ENCODE measurements around the gene IPCEF1.

DNA sequence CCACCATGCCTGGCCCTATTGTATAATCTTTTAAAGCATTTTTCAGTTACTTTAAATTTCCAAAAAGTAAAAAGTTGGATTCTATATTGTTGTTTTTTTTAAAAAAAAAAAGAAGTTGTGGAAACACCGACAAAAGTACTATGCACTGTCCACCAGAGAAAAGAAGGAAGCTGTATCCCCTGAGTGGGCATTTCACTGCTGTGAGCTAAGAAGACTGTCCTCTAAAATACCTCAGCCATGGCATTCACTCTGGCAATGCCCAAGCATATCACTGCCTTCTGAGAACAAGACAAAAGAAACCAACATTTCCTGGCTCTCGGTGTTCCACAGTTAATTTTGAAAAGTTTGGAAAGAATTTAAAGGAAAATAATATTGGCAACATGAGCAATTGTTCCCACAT lies 117.8 kb downstream of the IPCEF1 start:
- TF ChIP-seq, protein P1, sequence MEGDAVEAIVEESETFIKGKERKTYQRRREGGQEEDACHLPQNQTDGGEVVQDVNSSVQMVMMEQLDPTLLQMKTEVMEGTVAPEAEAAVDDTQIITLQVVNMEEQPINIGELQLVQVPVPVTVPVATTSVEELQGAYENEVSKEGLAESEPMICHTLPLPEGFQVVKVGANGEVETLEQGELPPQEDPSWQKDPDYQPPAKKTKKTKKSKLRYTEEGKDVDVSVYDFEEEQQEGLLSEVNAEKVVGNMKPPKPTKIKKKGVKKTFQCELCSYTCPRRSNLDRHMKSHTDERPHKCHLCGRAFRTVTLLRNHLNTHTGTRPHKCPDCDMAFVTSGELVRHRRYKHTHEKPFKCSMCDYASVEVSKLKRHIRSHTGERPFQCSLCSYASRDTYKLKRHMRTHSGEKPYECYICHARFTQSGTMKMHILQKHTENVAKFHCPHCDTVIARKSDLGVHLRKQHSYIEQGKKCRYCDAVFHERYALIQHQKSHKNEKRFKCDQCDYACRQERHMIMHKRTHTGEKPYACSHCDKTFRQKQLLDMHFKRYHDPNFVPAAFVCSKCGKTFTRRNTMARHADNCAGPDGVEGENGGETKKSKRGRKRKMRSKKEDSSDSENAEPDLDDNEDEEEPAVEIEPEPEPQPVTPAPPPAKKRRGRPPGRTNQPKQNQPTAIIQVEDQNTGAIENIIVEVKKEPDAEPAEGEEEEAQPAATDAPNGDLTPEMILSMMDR (IDR thresholded peaks at IDR 0.05; ENCODE audit: poor library complexity) = no peak
- TF ChIP-seq EZH2phosphoT487 (IDR thresholded peaks at IDR 0.05; ENCODE audit: low read depth, severe bottlenecking, unreplicated experiment) = no peak
